ENCODE measurements around the gene GRIA4. TPM values are rescaled to one million over a fixed set of nuclear protein-coding genes. Genes with fewer than 3 reads are reported as not detected.

The GRIA4 gene
- total RNA-seq, 3 donors from 2014 or later (not counting 1 experiment from before 2014, with no cell fraction given): not detected

- WGBS (ENCODE audit: insufficient coverage): 86% methylated on average over 6 of the region's 6 CpGs
- H3K27ac Mint-ChIP-seq: no peak overlapping the region
- no peak for ATAC-seq
Observed at GRCh38 chr11:105933695-105934094, 323.8 kb downstream of the GRIA4 start.

DNA sequence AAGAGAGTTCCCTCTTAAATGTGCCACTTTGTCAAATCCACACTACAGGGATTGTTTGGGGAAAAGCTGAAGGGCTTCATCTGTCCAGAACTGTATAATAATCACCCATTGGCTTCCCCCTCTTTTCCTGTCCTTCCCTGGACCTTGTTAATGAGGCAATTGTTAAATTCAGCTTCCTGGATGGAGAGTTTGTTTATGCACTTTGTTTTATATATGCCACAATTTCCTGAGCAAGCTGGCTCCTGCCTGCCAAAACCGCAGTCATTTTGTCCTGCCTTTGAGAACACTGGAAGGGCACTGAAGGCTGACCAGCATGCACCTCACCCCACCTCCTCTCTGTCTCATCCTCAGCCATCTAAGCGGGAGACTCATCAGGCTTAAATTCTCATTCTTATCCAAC is 325.9 kb downstream of the GRIA4 start:
- no peak overlapping the region for H3K27ac Mint-ChIP-seq
- H3K27me3 Mint-ChIP-seq (ENCODE audit: low read depth in 2 of 2): no peaks in the 10 kb centered on the region
- H3K4me1 ChIP-seq (ENCODE audit: control insufficient read depth, insufficient read depth, low read length): no peaks in the 10 kb centered on the region
- no peaks in the 10 kb centered on the region for H3K36me3 Mint-ChIP-seq
- no peak for TF ChIP-seq CTCF (IDR thresholded peaks at IDR 0.05)
- DNase-seq (no peak), ATAC-seq (no peak)
- H3K9me3 ChIP-seq (ENCODE audit: control insufficient read depth, insufficient read depth, low read length): no peaks in the 10 kb centered on the region
- no peaks in the 10 kb centered on the region for H3K27me3 ChIP-seq (ENCODE audit: control insufficient read depth, insufficient read depth, low read length)
- no peak overlapping the region for H3K4me3 ChIP-seq (ENCODE audit: low read length)
- no peaks in the 10 kb centered on the region for H3K36me3 ChIP-seq (ENCODE audit: control insufficient read depth, insufficient read depth, low read length)
- 49% methylated on average over 2 of the region's 2 CpGs for WGBS (ENCODE audit: insufficient coverage)
- intact Hi-C loops (cut with micrococcal nuclease): no loop called here
- no peaks in the 10 kb centered on the region for H3K4me1 Mint-ChIP-seq
- no peak overlapping the region for H3K4me3 Mint-ChIP-seq
- H3K9me3 Mint-ChIP-seq: peaks cover 3 to 6% of the 10 kb centered on the region in 2 donors
- H3K27ac ChIP-seq (ENCODE audit: low read length): no peak overlapping the region

More at GRCh38 chr11:105933695-105934094, 323.8 kb downstream of the GRIA4 start:
- Mint-ChIP-seq H3K4me1 (no peaks in the 10 kb centered on the region), H3K36me3 (no peaks in the 10 kb centered on the region), H3K4me3 (no peak overlapping the region), H3K27me3 (ENCODE audit: low read depth in 2 of 2) (no peaks in the 10 kb centered on the region), H3K9me3 (peaks cover 3% of the 10 kb centered on the region in 2 donors)
- TF ChIP-seq CTCF (IDR thresholded peaks at IDR 0.05): no peak
- H3K27me3 ChIP-seq (ENCODE audit: control insufficient read depth, insufficient read depth, low read length): no peaks in the 10 kb centered on the region
- no peaks in the 10 kb centered on the region for H3K9me3 ChIP-seq (ENCODE audit: control insufficient read depth, insufficient read depth, low read length)
- no peak for DNase-seq
- no peak overlapping the region for H3K27ac ChIP-seq (ENCODE audit: low read length)
- no peaks in the 10 kb centered on the region for H3K4me1 ChIP-seq (ENCODE audit: control insufficient read depth, insufficient read depth, low read length)
- intact Hi-C loops (cut with micrococcal nuclease): no loop called here
- H3K36me3 ChIP-seq (ENCODE audit: control insufficient read depth, insufficient read depth, low read length): no peaks in the 10 kb centered on the region
- H3K4me3 ChIP-seq (ENCODE audit: low read length): no peak overlapping the region

DNA sequence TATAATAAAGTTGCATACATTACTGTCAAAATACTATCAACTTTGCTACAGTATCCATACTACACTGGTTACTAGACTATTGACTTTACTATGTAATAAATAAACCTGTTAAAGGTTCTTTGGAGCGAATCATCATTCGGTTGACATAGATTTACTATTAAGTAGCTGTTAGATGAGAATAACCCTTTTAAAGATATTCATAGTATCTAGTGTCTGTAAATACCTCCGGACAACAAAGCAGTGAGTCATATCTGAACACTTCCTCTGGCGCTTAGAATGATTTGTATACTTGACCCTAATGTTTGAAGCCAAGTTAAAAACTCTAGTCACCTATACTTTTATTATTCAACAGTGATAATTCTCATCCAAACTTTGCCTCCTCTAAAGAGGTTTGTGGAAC is 327.5 kb downstream of the GRIA4 start:
- no peak overlapping the region for H3K27ac Mint-ChIP-seq
- no peak for TF ChIP-seq CTCF (IDR thresholded peaks at IDR 0.05)
- no peaks in the 10 kb centered on the region for H3K27me3 ChIP-seq (ENCODE audit: control insufficient read depth, insufficient read depth, low read length)

DNA sequence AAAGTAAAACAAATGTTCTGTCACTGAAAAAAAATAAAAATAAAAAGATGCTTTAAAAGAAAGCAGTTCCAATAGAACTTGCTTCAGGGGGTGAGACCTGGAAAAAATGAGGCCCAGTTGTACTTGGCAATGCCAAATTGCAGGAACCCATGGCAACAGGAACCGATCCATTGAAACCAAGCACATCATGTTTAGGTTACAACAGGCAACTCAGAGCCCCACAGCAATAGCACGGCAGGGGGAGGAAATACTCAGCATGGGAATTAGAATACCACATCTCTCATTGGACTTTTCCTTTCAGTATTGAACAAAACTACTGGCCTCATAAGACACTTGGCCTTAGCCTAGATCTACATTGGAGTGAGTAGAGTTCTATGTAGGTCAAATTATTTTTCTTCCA is 327.9 kb downstream of the GRIA4 start:
- Histone ChIP-seq H3K9me3 (ENCODE audit: control insufficient read depth, insufficient read depth, low read length) (no peaks in the 10 kb centered on the region), H3K4me3 (ENCODE audit: low read length) (no peak overlapping the region), H3K27ac (ENCODE audit: low read length) (no peak overlapping the region), H3K27me3 (ENCODE audit: control insufficient read depth, insufficient read depth, low read length) (no peaks in the 10 kb centered on the region), H3K4me1 (ENCODE audit: control insufficient read depth, insufficient read depth, low read length) (no peaks in the 10 kb centered on the region), H3K36me3 (ENCODE audit: control insufficient read depth, insufficient read depth, low read length) (no peaks in the 10 kb centered on the region)
- DNase-seq (no peak), ATAC-seq (no peak)
- H3K36me3 Mint-ChIP-seq: no peaks in the 10 kb centered on the region
- H3K4me1 Mint-ChIP-seq: no peaks in the 10 kb centered on the region
- H3K27me3 Mint-ChIP-seq (ENCODE audit: low read depth in 2 of 2): no peaks in the 10 kb centered on the region
- H3K4me3 Mint-ChIP-seq: no peak overlapping the region
- WGBS (ENCODE audit: insufficient coverage): 88% methylated on average over 2 of the region's 2 CpGs
- no peak for TF ChIP-seq CTCF (IDR thresholded peaks at IDR 0.05)
- no peak overlapping the region for H3K27ac Mint-ChIP-seq
- H3K9me3 Mint-ChIP-seq: peaks cover 3 to 6% of the 10 kb centered on the region in 2 donors
- intact Hi-C loops (cut with micrococcal nuclease): no loop called here

More for the DNA sequence above, 327.5 kb downstream of the GRIA4 start:
- no peak overlapping the region for H3K27ac ChIP-seq (ENCODE audit: low read length)
- no peaks in the 10 kb centered on the region for H3K4me1 Mint-ChIP-seq
- DNase-seq (no peak), ATAC-seq (no peak)
- peaks cover 3 to 6% of the 10 kb centered on the region in 2 donors for H3K9me3 Mint-ChIP-seq
- H3K4me3 Mint-ChIP-seq: no peak overlapping the region
- H3K4me3 ChIP-seq (ENCODE audit: low read length): no peak overlapping the region
- H3K36me3 ChIP-seq (ENCODE audit: control insufficient read depth, insufficient read depth, low read length): no peaks in the 10 kb centered on the region
- intact Hi-C loops (cut with micrococcal nuclease): no loop called here
- H3K27me3 Mint-ChIP-seq (ENCODE audit: low read depth in 2 of 2): no peaks in the 10 kb centered on the region
- H3K36me3 Mint-ChIP-seq: no peaks in the 10 kb centered on the region
- 85% methylated on average over 2 of the region's 4 CpGs for WGBS (ENCODE audit: insufficient coverage)
- H3K9me3 ChIP-seq (ENCODE audit: control insufficient read depth, insufficient read depth, low read length): no peaks in the 10 kb centered on the region
- no peaks in the 10 kb centered on the region for H3K4me1 ChIP-seq (ENCODE audit: control insufficient read depth, insufficient read depth, low read length)
